BE2C (cell line): Measurements from ENCODE around the gene CD74.
A peak's percentile ranks its signal among the peaks of the same experiment; 100 is the strongest.

Experiments used
- DNase-seq: peaks from one replicate; pipeline ENCODE4 v3.0.0-alpha.2; 2020
- H3K27me3 ChIP-seq: fragments of 250-450 bp; sonication (Bioruptor Pico); 2 replicates; pipeline ENCODE4 v1.5.1; 2020; ENCODE audit warnings: mild to moderate bottlenecking
- H3K36me3 ChIP-seq: fragments of 250-450 bp; sonication (Bioruptor Pico); 2 replicates; pipeline ENCODE4 v1.5.1; 2020; ENCODE audit warnings: mild to moderate bottlenecking
- H3K4me1 ChIP-seq: fragments of 250-450 bp; sonication (Bioruptor Pico); 2 replicates; pipeline ENCODE4 v1.5.1; 2020
- H3K4me3 ChIP-seq: 2 replicates; pipeline ENCODE4 v1.5.1; 2011; ENCODE audit warnings: low read depth, low read length
- H3K9me3 ChIP-seq: fragments of 250-450 bp; sonication (Bioruptor Pico); 2 replicates; pipeline ENCODE4 v1.5.1; 2020
- TF ChIP-seq, protein P1 (sequence below): IDR thresholded peaks from 2 replicates; pipeline ENCODE4 v1.5.1; 2012; ENCODE audit warnings: mild to moderate bottlenecking, low read depth, low read length

The CD74 gene

DNA sequence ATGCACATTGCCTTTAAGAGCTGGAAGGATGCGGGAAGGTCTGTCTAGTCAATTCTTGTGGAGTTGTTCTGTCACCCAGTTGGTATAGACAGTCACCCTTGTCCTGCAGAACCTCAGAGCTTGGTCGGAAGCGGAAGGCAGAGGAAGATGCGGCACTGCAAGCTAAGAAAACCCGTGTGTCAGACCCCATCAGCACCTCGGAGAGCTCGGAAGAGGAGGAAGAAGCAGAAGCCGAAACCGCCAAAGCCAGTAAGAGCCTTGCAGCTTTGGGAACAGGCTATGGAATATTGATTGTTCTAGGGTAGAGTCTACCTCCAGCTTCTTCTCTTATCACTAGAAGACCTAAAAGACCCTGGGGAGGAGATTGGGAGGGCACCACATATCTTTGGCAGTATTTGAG is 48.7 kb downstream of the CD74 start:
- Histone ChIP-seq H3K9me3 (no peaks in the 10 kb centered on the region), H3K4me1 (no peaks in the 10 kb centered on the region), H3K4me3 (no peak overlapping the region), H3K36me3 (peaks cover 83% of the 10 kb centered on the region), H3K27me3 (no peaks in the 10 kb centered on the region)
- TF ChIP-seq, protein P1, sequence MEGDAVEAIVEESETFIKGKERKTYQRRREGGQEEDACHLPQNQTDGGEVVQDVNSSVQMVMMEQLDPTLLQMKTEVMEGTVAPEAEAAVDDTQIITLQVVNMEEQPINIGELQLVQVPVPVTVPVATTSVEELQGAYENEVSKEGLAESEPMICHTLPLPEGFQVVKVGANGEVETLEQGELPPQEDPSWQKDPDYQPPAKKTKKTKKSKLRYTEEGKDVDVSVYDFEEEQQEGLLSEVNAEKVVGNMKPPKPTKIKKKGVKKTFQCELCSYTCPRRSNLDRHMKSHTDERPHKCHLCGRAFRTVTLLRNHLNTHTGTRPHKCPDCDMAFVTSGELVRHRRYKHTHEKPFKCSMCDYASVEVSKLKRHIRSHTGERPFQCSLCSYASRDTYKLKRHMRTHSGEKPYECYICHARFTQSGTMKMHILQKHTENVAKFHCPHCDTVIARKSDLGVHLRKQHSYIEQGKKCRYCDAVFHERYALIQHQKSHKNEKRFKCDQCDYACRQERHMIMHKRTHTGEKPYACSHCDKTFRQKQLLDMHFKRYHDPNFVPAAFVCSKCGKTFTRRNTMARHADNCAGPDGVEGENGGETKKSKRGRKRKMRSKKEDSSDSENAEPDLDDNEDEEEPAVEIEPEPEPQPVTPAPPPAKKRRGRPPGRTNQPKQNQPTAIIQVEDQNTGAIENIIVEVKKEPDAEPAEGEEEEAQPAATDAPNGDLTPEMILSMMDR, result no peak
- DNase-seq, result no peak

DNA sequence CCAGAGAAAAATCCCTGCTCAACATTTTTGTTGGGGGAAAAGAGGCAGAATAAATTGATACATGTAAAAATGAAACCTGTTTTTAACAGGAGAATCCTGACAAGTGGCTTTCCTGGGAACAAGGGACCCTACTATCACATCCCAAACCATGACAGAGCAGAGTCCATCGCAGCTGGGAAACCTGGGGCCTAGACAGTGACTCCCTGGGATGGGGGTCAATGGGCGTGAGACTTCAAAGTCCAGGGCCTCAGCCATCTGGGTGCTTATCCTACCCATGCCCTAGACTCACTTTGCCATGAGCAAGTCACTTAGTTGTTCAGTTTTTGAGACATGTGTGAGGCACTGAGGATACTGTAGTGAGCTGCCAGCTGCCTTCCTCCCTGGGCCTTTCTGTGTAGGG is 49.5 kb downstream of the CD74 start:
- Histone ChIP-seq H3K4me3 (no peak overlapping the region), H3K4me1 (no peaks in the 10 kb centered on the region), H3K36me3 (peaks cover 75% of the 10 kb centered on the region), H3K27me3 (no peaks in the 10 kb centered on the region), H3K9me3 (no peaks in the 10 kb centered on the region)
- TF ChIP-seq, protein P1, result no peak
- DNase-seq, result no peak

DNA sequence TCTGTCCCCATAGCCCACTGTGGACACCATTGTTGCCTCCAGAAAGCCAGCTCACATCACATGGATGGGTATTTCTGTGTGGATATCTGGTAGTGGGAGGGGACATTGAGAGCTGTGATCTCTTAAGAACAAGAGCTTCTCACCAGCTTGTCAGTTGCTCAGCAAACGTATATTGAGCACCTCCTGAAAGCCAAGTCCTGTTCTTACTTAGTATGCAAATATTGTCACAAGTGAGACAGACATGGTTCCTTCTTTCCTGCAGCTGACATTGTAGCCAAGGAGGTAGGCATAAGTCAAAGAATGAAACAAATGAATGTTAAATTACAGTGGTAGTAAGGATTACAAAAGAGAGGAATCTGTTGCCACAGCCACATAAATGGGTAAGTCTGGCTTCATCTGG is 51.4 kb downstream of the CD74 start:
- TF ChIP-seq, protein P1, result no peak
- Histone ChIP-seq H3K9me3 (no peaks in the 10 kb centered on the region), H3K27me3 (no peaks in the 10 kb centered on the region), H3K4me1 (no peaks in the 10 kb centered on the region), H3K4me3 (no peak overlapping the region), H3K36me3 (peaks cover 62% of the 10 kb centered on the region)
- DNase-seq, result no peak

DNA sequence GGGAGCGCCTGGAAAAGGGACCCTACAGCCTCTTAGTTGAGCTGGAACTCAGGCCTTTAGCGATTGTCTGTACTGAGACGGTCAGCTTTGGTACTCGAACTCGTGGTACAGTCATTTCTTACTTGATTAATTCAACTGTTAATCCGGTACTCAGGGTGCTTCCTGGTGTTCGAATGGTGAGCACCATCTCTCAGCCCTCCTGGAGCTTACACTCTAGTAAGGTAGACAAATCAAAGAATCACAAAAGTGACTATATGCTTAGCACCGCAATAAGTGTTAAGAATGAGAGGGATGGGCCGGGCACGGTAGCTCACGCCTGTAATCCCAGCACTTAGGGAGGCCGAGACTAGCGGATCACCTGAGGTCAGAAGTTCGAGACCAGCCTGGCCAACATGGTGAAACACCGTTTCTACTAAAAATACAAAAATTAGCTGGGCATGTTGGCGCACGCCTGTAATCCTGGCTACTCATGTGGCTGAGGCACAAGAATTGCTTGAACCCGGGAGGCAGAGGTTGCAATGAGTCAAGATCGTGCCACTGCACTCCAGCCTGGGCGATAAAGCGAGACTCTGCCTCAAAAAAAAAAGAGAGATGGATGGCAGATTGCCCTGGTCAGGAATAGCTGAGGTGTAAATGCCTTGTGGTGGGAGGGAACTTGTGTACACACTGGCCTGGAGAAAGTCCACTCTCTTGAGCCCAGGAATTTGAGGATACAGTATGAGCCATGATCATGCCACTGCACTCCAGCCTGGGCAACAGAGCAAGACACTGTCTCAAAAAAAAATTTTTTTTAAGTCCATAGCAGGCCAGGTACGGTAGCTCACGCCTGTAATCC is 54.2 kb downstream of the CD74 start:
- Histone ChIP-seq H3K4me3 (peak overlapping the region; percentile 95), H3K27me3 (no peaks in the 10 kb centered on the region), H3K9me3 (no peaks in the 10 kb centered on the region), H3K4me1 (no peaks in the 10 kb centered on the region), H3K36me3 (peaks cover 38% of the 10 kb centered on the region)
- TF ChIP-seq, protein P1, result no peak
- DNase-seq, result no peak

DNA sequence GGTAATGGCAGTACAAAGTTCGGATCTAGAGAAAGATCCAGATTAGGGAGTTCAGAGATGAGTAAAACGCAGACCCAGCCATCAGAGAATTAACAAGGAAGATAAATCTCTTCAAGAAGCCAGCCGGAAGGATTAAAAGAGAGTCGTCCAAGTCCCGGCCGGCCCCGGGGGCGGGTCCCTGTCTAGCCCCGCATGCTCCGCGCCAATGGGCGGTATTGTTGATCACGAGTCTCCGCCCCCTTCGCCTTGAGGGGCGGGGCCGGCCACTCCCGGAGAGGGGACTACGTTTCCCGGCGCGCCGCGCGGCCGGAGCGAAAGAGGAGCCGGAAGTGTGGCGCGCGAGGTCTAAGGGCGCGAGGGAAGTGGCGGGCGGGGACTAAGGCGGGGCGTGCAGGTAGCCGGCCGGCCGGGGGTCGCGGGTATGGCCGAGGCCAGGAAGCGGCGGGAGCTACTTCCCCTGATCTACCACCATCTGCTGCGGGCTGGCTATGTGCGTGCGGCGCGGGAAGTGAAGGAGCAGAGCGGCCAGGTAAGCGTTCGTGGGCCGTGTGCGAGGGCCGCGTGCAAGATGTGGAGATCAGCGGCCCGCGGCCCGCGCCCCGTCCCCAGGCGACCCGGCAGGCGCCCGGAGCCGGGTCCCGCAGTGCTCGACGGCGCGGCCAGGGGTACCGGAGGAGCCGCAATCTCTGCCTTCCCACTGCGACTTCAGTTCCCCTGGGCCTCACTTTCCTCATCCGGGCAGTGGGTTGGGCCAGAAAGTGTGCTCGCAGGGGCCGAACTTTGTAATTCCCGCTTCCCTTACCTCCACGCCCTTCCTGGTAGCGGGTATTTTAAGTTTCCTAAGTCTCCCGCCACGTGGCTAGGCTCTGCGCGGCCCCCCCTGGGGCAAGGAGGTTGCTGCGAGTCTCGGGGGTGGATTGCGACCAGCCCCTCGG is 55.1 kb downstream of the CD74 start, which contains the start of gene TCOF1:
TSS of gene TCOF1 (plus strand) at position 372 of the 935 bp plus-strand sequence. CDS start at position 422, 50 bp downstream.
- peak; percentile 99 for DNase-seq
- Histone ChIP-seq H3K27me3 (no peaks in the 10 kb centered on the region), H3K4me1 (no peaks in the 10 kb centered on the region), H3K4me3 (peak within 1 kb of the TSS; percentile 95), H3K9me3 (no peaks in the 10 kb centered on the region), H3K36me3 (peaks cover 29% of the 10 kb centered on the region)
- TF ChIP-seq, protein P1, result no peak
